ENCODE data around the gene CACNG8. TPM values are rescaled to one million over a fixed set of nuclear protein-coding genes. Genes with fewer than 3 reads are reported as not detected.

The CACNG8 gene
- total RNA-seq, 1 donor from 2014 or later: 3.2 TPM

GRCh38 chr19:53917356-53917755, 45.4 kb upstream of the CACNG8 start:
- H3K4me2 ChIP-seq (ENCODE audit: low read length): no peak overlapping the region

GRCh38 chr19:53927739-53928138, 35.0 kb upstream of the CACNG8 start:
- Histone ChIP-seq H3K4me2 (ENCODE audit: low read length) (no peak overlapping the region), H2AFZ (ENCODE audit: low read depth, low read length) (no peak overlapping the region), H3K4me1 (ENCODE audit: insufficient read depth, low read length) (no peaks in the 10 kb centered on the region), H3K36me3 (ENCODE audit: insufficient read depth, low read length) (no peaks in the 10 kb centered on the region), H3K79me2 (ENCODE audit: insufficient read depth, low read length) (no peaks in the 10 kb centered on the region), H3K27ac (ENCODE audit: low read depth, low read length) (no peak overlapping the region), H3K27me3 (ENCODE audit: insufficient read depth, low read length) (no peaks in the 10 kb centered on the region), H3K4me3 (ENCODE audit: insufficient read depth, low read depth, low read length) (no peak overlapping the region), H3K9ac (ENCODE audit: low read length) (no peak overlapping the region), H4K20me1 (ENCODE audit: insufficient read depth, low read length) (peaks cover 3% of the 10 kb centered on the region), H3K9me3 (ENCODE audit: insufficient read depth, low read depth, low read length) (no peaks in the 10 kb centered on the region)
- Mint-ChIP-seq H3K4me3 (ENCODE audit: unreplicated experiment) (no peak overlapping the region), H3K27ac (ENCODE audit: unreplicated experiment) (no peak overlapping the region), H3K9me3 (ENCODE audit: unreplicated experiment) (peaks cover 2% of the 10 kb centered on the region), H3K4me1 (ENCODE audit: low read depth, unreplicated experiment) (no peaks in the 10 kb centered on the region), H3K27me3 (ENCODE audit: low read depth, unreplicated experiment) (no peaks in the 10 kb centered on the region), H3K36me3 (ENCODE audit: low read depth, unreplicated experiment) (peaks cover 1% of the 10 kb centered on the region)
- TF ChIP-seq CTCF (IDR thresholded peaks at IDR 0.05; ENCODE audit: insufficient read depth, low read depth, low read length) (no peak), EZH2 (IDR thresholded peaks at IDR 0.05; ENCODE audit: insufficient read depth, low read length) (no peak)
- DNase-seq (ENCODE audit: low read depth) (peak; percentile 51), FAIRE-seq (no peak)

More at GRCh38 chr19:53917356-53917755, 45.4 kb upstream of the CACNG8 start:
- H3K4me3 Mint-ChIP-seq (ENCODE audit: unreplicated experiment): no peak overlapping the region
- H3K4me3 ChIP-seq (ENCODE audit: insufficient read depth, low read depth, low read length): no peak overlapping the region
- no peaks in the 10 kb centered on the region for H3K9me3 Mint-ChIP-seq (ENCODE audit: unreplicated experiment)
- no peak overlapping the region for H2AFZ ChIP-seq (ENCODE audit: low read depth, low read length)
- no peak overlapping the region for H3K27ac Mint-ChIP-seq (ENCODE audit: unreplicated experiment)
- H3K4me1 Mint-ChIP-seq (ENCODE audit: low read depth, unreplicated experiment): no peaks in the 10 kb centered on the region
- no peak overlapping the region for H3K9ac ChIP-seq (ENCODE audit: low read length)
- H3K9me3 ChIP-seq (ENCODE audit: insufficient read depth, low read depth, low read length): no peaks in the 10 kb centered on the region
- no peak for TF ChIP-seq CTCF (IDR thresholded peaks at IDR 0.05; ENCODE audit: insufficient read depth, low read depth, low read length)
- no peak for TF ChIP-seq EZH2 (IDR thresholded peaks at IDR 0.05; ENCODE audit: insufficient read depth, low read length)
- H3K36me3 ChIP-seq (ENCODE audit: insufficient read depth, low read length): no peaks in the 10 kb centered on the region
- no peak for DNase-seq (ENCODE audit: low read depth)
- no peaks in the 10 kb centered on the region for H4K20me1 ChIP-seq (ENCODE audit: insufficient read depth, low read length)
- H3K27ac ChIP-seq (ENCODE audit: low read depth, low read length): no peak overlapping the region
- peaks cover 7% of the 10 kb centered on the region for H3K27me3 Mint-ChIP-seq (ENCODE audit: low read depth, unreplicated experiment)
- H3K36me3 Mint-ChIP-seq (ENCODE audit: low read depth, unreplicated experiment): peaks cover 4% of the 10 kb centered on the region
- no peaks in the 10 kb centered on the region for H3K79me2 ChIP-seq (ENCODE audit: insufficient read depth, low read length)
- H3K4me1 ChIP-seq (ENCODE audit: insufficient read depth, low read length): no peaks in the 10 kb centered on the region
- no peaks in the 10 kb centered on the region for H3K27me3 ChIP-seq (ENCODE audit: insufficient read depth, low read length)
- FAIRE-seq: no peak

GRCh38 chr19:53936029-53936428, 26.7 kb upstream of the CACNG8 start:
- Histone ChIP-seq H3K79me2 (ENCODE audit: insufficient read depth, low read length) (no peaks in the 10 kb centered on the region), H4K20me1 (ENCODE audit: insufficient read depth, low read length) (no peaks in the 10 kb centered on the region), H3K36me3 (ENCODE audit: insufficient read depth, low read length) (no peaks in the 10 kb centered on the region), H3K4me1 (ENCODE audit: insufficient read depth, low read length) (no peaks in the 10 kb centered on the region), H3K27me3 (ENCODE audit: insufficient read depth, low read length) (no peaks in the 10 kb centered on the region), H2AFZ (ENCODE audit: low read depth, low read length) (no peak overlapping the region), H3K4me3 (ENCODE audit: insufficient read depth, low read depth, low read length) (no peak overlapping the region), H3K9me3 (ENCODE audit: insufficient read depth, low read depth, low read length) (no peaks in the 10 kb centered on the region), H3K27ac (ENCODE audit: low read depth, low read length) (no peak overlapping the region), H3K4me2 (ENCODE audit: low read length) (no peak overlapping the region), H3K9ac (ENCODE audit: low read length) (no peak overlapping the region)
- Mint-ChIP-seq H3K4me3 (ENCODE audit: unreplicated experiment) (no peak overlapping the region), H3K9me3 (ENCODE audit: unreplicated experiment) (peaks cover 4% of the 10 kb centered on the region), H3K4me1 (ENCODE audit: low read depth, unreplicated experiment) (no peaks in the 10 kb centered on the region), H3K36me3 (ENCODE audit: low read depth, unreplicated experiment) (no peaks in the 10 kb centered on the region), H3K27me3 (ENCODE audit: low read depth, unreplicated experiment) (peaks cover 10% of the 10 kb centered on the region), H3K27ac (ENCODE audit: unreplicated experiment) (no peak overlapping the region)
- FAIRE-seq (no peak), DNase-seq (ENCODE audit: low read depth) (no peak)
- TF ChIP-seq CTCF (IDR thresholded peaks at IDR 0.05; ENCODE audit: insufficient read depth, low read depth, low read length) (no peak), EZH2 (IDR thresholded peaks at IDR 0.05; ENCODE audit: insufficient read depth, low read length) (no peak)
